Stimulated activated CD8-positive, alpha-beta memory T cell treated with anti-CD3 and anti-CD28 coated beads, Interleukin-12 subunit alpha, Interleukin-12 subunit beta, amount 100 ng/mL, for 24 hours (primary cell): ENCODE data around the gene NCKAP5.
"Not testable (repeated sequence)": the region's sequence is repeated elsewhere in the genome, so short reads cannot be mapped to it uniquely, and the experiment has no call there.

Experiments
- DNase-seq: peaks from one replicate; pipeline ENCODE4 v3.0.0-alpha.2; 2020; ENCODE audit errors: extremely low read depth

The NCKAP5 gene

DNA sequence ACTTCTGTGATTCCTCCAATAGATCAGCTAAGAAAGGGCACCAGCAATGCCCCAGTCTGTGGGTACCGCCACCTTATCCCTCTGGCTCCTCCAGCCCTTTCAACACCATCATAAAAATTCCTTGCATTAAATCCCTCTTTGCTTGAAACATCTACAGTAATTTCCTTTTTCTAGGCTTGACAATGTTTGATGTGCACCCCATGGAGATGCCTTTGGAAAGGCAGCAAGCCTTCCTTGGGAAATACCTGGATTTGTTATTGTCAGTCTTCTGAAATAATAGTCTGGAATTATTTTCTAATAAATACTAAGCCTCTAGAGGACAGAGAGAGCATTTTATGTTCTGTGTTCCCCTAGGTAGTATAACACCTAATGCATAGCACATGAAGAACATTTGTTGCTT lies 46.1 kb downstream of the NCKAP5 start:
- DNase-seq = no peak

DNA sequence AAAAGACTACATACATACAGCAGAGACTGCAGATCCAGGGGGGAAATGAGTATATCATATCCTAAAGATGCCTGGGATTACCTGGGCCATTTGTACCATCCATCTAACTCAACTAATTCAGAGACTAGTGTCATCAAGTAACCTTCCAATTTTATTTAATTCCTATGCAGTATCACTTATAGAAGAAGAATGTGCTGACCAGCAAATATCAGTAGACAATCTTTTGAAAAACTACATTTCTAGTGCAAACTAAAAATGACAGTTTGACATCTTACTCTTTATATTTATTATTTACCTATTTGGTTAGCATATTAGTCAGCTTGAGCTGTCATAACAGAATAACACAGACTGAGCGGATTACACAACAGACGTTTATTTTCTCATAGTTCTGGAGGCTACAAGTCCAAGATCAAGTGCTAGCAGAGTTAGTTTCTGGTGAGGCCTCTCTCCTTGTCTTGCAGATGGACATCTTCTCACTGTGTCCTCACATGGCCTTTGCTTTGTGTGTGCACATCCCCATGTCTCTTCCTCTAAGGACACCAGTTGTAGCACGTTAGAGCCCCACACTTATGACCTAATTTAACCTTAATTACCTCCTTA lies 47.0 kb downstream of the NCKAP5 start:
- no peak for DNase-seq

DNA sequence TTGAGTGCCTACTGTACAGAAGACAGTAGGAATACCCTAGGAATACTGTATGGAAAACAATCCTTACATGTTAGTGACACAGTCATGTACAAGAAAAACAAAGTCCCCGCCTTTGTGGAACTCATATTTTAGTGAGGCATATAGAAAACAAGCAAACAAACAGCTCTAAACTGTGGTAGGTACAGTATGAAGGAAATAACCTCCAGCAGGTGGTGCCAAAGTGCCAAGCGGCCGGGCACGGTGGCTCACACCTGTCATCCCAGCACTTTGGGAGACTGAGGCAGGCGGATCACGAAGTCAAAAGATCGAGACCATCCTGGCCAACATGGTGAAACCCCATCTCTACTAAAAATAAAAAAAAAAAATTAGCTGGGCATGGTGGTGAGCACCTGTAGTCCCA lies 48.6 kb downstream of the NCKAP5 start:
- not testable (repeated sequence) for DNase-seq

DNA sequence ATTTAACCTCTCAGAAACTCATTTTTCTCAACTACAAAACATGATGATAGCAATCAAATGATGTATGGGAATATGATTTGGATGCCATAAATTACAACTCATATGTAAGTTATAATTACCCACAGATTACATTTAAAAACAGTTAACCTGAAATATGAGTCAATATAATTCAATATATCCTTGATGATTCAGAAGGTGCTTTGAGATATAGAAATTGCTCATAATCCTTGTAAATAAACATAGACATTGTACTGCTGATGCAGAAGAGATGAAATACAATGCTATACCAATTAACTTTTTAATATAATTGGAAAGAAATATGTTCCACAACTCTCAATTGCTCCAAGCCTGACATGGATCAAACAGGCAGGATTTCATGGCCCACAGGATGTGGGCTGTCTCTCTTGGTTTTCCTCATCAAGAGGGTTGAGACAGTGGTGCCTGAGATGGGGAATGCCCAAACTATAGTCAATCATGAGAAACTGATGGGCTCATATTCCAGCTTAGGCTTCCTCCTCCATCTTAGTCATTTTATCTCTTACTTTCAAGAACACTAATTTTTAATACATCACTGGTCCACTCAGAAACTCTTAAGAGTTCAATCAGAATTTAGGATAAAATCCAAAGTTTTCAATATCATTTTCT lies 49.4 kb downstream of the NCKAP5 start:
- DNase-seq = no peak

DNA sequence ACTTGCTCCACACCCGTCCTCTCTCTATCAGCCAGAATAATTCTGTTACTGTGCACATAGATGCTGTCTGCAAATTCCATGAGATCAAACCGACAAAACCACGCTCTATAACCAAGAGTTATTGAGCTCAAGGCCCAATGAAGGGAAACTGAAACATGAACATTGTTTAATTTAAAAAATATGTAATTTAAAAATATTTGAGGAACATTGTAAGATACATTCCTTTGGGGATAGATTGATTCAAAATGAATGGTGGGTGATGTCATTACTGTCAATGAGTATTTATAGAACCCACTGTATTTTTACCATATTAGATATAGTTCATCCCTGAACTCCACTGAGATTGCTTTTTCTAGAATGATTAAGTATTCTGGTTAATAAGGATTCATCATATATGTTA lies 50.4 kb downstream of the NCKAP5 start:
- DNase-seq = no peak

DNA sequence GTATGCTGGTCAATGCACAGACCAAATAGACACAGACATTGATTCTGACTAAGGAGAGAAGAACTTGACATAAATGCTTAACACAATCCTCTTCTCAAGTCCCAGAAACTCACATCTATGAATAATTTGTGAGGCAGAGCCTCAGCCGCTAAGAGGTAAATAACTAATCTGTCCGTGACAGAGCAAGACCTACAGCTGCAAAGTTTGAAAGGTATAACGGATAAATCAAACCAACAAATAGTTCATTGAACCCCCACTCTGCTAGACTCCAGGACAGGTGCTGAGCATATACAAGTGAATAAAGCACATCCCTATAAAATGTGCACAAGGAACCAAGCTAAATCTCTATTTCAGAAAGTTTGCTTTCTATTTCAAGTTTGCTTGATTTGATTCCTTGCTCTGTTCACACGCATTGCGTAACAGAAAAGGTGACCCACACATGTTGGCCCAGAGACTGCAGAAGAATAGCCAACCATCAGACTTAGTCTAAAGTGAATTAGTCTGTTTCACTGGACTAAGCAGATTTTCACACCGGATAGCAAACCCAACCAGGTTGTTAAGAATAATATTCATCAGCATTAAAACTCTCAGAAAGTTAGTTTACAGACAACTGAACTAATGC lies 51.7 kb downstream of the NCKAP5 start:
- no peak for DNase-seq

DNA sequence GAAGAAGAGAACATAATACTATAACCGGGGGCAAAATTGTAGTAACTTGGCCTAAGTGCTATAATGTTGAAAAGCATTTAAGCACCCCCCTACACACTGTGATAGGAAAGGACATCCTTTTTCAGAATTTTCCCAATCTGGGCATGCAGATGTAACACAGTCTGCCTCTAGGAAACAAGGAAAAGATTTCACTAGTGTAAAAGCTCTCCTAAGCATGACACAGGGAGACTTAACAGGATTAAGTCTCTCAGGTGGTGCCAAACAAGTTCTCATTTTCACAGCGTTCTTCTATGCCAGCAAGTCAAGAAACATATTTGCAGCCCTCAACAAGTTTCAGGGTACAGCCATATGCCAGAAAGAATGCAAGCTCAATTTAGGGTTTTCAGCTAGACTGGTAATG lies 53.0 kb downstream of the NCKAP5 start:
- DNase-seq = no peak

DNA sequence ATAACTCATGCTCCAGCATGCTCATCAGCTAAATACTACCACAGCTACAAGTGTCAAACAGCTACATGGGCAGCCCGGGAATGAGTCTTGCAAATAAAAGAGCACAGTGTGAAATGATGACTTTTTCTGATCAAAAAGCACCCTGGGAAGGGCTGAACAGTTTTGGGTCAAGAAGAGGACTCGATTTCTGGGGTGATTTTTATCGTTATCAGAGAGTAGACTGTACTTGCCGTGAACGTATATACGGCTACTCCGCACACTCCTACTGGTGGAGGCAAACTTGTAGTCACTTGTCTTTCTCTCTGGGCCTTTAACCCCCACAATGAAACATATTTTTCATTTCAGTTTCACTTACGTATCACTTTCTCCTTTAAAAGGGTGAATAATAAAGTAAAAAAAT lies 54.4 kb downstream of the NCKAP5 start:
- no peak for DNase-seq

DNA sequence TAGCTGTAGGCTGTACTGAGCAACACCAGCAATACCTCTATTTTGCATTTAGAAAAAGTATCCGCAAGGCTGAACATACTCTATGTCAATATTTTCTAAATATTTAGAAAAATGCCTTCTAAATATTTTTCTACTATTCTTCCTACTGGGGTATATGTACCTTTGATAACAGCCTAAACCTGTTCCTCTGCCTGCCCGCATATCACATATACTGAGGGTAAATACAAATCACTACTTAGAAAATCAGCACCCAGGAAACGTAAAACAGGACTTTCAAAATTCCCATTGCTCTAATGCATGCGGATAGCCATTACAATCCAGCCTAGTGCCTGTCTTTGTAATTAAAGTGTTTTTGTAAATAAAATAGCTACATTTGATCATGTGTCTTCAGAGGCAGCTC lies 56.1 kb downstream of the NCKAP5 start:
- no peak for DNase-seq

DNA sequence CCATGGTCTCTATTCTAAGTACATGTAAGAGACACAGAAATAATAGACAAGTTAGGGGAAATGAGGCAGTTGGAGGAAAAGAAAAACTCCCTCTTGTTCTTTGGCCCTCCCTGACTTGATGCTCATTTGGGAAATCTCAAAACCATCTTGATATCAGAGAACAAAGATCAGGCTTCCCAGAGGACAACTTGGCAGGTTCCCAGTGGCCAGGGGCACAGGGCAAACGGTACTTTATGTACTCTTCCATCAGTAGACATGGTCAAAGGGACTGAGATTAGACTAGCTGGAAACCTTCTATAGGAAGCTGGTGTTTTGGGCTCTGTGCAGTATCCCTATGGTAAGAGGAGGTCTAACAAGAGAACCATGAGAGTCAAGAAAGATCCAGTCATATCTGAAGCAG lies 56.6 kb downstream of the NCKAP5 start:
- no peak for DNase-seq

DNA sequence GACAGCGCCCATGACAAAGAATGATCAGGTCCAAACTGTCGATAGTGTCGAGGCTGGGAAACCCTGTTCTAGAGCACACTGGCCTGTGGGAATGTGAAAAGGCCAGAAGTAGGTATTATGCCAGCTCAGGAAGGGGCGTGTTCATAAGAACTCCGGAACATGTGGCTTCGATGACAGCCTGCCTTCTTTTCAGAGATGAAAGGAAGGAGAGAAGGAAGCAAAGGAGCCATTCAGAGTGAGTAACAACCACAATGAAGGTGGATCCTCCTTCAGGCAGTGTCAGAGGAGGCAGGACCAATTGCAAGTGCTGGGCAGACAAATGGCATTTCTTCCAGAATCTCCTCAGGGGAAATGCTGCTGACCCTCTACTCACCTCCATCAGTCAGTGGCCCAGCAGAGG lies 58.5 kb downstream of the NCKAP5 start:
- DNase-seq = no peak

DNA sequence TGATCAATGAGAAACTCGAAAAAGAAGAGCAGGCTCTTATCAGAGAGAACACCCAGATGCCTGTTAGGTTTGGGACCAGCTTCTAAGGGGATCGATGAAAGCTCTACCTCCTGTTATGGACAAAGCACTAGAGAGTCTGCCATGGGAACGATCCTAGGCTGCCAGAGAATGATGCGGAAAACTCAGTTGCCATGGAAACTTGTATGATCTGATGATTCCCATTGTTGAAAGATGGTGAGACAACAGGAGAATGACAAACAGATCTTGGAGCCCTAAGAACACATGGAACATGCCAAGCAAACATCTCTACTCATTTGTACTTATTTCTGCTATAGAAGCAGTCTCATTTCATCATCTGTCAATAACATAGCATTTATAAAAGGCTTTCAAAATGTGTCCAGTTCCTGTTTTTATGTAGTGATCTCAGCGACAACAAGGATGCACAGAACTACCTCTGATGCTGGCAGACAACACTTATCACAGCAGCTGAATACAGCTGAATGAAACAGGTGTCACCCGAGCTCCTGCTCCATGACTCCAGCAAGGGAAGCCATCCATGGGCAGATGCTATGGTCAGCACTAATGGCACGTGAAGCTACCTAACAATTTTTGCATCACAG lies 59.6 kb downstream of the NCKAP5 start:
- DNase-seq = no peak

DNA sequence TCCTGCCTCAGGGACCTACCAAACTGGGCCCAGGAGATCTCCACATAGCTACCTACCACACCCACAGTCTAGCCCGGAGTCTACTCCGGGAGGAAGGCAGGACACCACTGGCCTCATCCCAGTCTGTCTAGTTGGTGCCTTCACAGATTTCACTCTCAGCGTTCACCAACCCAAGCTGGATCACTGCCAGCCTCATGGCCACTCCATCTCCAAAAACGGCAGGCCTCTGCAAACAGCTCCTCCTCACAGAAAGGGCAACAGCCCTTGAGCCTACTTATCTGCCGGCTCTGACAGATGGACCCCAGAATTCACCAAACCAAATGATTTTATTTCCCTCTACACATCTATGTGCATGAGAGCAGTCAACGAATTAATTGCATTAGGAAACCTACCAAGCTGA lies 61.3 kb downstream of the NCKAP5 start:
- DNase-seq = no peak

DNA sequence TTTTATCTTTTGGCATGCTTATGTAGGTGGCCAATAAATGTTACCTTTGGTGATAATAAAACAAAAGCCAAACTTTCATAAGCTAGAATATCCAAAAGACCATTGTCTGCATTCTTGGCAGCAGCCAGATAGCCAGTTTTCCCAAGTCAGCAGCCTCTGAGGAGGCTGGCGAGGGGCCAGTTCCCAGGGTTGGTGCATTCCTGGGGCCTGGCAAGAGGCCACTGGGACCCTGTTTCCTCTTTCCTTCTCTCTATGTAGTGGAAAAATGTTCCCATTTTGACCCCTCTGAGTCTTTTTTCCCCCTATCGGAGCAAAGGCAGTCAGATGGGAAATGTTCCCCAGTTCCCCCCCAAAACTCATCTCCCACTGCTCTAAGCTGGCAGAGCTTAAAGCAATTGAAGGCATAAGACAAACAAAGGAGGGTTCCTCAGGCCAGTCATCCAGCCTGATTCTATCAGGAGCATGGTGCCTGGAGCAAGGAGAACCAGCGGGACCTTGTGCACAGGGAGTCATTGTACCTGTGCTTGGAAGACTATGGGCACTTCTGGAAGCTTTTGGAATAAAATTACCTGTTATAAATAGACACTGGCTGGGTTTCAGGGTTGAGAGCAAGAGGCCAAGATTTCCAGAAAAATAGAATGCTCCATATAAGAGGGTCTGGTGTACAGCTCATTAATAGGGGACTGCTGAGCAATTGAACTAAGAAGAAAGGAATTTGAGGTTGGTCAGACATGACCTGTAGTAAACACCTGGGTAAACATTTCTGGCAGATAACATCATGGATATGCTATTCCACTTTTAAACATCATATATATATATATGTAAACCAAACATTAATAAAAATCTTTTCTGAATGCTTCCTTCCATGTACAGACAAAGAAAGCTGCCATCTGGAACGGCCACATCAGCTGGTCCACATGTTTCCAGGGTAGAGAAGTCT lies 63.4 kb downstream of the NCKAP5 start:
- DNase-seq = no peak

DNA sequence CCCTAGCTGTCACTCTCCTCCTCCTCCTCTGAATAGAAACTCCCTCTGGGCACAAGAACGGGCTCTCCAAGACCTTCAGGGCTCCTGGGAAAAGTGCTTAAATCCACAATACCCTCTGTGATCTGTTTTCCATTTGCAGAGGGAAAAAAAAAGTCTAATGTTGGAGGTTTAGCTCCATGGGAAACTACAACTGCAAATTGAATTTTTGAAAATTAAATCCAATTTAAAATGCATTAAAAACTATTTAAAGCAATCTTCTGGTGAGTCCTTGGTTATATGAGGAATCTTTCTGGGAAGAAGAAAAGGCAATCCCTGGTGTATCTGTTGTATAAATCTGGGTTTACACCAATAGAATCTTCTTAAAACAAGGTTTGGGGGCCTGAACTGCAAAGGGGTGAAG lies 64.3 kb downstream of the NCKAP5 start:
- no peak for DNase-seq

DNA sequence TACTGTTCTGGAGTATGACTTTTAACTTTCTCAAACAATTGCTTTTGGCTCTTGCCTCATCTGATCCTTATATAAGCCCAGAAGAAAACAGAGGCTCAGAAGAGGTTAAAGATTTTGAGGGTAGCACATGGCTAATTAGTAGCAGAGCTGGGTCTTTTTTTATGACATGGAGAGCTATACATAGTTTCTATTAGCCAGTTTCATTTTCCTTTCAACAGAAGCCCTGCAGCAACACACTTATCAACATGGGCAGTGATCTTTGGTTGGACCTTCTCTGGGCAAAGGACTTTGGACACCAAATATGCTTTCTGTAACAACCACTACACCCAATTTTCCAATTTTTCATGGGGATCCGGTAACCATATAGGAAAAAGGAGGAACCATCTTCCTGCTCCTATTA lies 64.9 kb downstream of the NCKAP5 start:
- DNase-seq = no peak

DNA sequence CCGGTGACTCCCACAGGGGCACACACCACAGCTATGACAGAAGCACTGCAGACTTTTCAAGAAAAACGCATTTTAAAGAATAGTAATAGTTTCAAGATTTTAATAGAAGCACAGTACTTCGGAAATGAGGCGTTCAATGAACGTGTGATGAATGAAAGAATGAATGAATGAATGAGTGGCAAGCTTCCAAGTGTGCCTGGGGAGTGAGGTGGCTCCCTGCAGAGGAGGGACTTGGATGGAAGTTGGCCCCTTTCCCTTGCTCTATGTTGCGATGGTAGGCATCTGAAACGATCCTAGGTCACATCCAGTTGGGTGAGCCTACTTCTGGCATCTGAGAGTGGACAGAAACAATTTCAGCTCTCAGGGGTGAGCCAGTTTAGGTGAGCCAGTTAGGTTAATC lies 65.6 kb downstream of the NCKAP5 start:
- no peak for DNase-seq

DNA sequence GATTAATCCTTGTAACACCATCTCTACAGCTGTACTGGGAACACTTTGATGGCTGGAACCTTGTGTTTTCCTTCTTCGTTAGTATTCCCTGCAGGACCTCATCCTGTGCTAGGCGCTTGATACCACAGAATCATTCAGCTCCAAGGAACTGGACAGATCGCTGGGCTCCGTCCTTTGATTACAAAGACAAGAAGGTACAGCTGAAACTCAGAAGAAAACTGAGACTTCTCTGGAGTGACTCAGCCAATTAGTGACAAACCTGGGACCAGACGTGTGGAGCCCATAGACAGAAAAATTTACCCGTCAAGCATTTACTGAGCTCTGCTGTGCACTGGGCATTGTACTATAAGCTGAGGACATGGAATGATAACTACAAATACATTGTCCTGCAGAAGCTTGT lies 67.3 kb downstream of the NCKAP5 start:
- no peak for DNase-seq

DNA sequence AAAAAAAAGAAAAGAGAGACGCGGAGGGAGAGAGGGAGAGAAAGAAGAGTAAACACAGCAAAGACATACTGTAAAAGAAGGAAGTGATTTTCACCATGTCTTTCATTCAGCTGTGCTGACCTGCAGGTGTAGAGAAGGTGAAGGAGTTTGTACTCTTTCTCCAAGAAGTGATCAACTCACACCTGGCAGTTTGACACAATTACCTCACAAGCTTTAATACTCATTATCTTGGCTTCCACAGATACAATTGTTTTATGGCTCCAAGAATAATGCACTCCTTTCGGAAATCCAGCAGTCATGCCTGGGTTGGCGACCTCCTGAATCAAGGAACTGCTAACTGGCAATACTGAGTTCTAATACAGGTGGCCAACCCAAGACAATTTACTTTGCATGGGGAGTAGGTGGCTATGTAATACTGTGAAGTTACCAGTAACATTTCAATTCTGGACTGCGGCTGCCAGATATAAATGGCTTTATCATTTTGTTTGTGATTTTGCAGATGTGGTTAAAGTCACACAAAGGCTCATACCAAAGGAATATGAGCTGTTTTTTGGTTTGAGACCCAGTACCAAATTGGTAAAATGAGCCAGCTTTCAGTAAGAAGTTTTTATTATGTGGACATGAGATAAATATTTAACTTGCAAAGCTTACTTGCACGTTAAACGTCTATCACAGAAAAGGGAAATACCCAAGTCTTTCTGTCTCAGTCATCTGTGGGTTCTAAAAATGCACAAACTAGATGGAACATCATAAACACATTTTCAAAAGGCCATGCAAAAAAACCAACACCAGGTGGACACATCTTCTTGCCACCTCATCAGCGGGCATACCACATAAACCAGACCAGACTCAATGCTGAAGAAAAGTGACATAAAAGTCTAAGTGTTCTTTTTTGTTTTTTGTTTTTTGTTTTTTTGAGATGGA lies 69.3 kb downstream of the NCKAP5 start:
- no peak for DNase-seq

DNA sequence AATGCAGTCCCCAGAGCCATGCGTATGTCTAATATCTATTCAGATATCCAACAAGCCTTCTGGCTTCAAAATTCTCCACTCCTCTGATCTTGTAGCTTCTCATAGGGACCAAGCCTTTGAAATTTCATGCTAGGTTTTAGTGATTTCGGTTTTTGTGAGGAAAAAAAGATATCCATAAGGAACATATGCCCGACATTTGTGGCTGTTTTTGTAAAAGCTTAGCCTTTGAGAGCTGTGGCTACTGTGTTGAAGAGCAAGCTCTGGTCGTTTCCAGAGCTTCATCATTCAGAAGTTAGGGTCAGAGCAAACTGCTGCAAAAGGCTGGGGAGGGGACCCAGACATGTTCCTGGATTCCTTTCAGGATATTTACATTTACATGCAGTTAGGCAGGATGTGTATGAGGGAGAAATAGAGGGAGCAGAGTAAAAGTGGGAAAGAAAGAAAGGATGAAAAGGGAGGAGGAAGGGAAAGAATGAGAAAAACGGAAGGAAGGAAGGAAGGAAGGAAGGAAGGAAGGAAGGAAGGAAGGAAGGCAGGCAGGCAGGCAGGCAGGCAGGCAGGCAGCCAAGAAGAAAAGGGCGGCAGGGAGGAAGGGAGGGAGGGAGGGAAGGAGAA lies 70.2 kb downstream of the NCKAP5 start:
- no peak for DNase-seq
